ENCODE measurements around the gene TMEM50B. TPM values are rescaled to one million over a fixed set of nuclear protein-coding genes. Genes with fewer than 3 reads are reported as not detected.
"Not testable (repeated sequence)": the region's sequence is repeated elsewhere in the genome, so short reads cannot be mapped to it uniquely, and the experiment has no call there.

The TMEM50B gene
- total RNA-seq, 1 donor from 2014 or later = 24.9 TPM

- Histone ChIP-seq H3K4me3 (no peak overlapping the region), H3K36me3 (peaks cover 40 to 45% of the 10 kb centered on the region in 2 donors), H3K4me1 (peaks cover 3 to 8% of the 10 kb centered on the region in 2 donors), H3K27me3 (no peaks in the 10 kb centered on the region), H3K9me3 (no peaks in the 10 kb centered on the region), H3K27ac (peak overlapping the region in 1 of 2 donors; percentile 58)
- intact Hi-C loops (cut with DNase I) = no loop called here
- TF ChIP-seq, protein P1, sequence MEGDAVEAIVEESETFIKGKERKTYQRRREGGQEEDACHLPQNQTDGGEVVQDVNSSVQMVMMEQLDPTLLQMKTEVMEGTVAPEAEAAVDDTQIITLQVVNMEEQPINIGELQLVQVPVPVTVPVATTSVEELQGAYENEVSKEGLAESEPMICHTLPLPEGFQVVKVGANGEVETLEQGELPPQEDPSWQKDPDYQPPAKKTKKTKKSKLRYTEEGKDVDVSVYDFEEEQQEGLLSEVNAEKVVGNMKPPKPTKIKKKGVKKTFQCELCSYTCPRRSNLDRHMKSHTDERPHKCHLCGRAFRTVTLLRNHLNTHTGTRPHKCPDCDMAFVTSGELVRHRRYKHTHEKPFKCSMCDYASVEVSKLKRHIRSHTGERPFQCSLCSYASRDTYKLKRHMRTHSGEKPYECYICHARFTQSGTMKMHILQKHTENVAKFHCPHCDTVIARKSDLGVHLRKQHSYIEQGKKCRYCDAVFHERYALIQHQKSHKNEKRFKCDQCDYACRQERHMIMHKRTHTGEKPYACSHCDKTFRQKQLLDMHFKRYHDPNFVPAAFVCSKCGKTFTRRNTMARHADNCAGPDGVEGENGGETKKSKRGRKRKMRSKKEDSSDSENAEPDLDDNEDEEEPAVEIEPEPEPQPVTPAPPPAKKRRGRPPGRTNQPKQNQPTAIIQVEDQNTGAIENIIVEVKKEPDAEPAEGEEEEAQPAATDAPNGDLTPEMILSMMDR (IDR thresholded peaks at IDR 0.05) = no peak
- DNase-seq (ENCODE audit: low spot score in 2 of 2) = no peak
Observed at GRCh38 chr21:33418691-33419090, 61.1 kb downstream of the TMEM50B start.

DNA sequence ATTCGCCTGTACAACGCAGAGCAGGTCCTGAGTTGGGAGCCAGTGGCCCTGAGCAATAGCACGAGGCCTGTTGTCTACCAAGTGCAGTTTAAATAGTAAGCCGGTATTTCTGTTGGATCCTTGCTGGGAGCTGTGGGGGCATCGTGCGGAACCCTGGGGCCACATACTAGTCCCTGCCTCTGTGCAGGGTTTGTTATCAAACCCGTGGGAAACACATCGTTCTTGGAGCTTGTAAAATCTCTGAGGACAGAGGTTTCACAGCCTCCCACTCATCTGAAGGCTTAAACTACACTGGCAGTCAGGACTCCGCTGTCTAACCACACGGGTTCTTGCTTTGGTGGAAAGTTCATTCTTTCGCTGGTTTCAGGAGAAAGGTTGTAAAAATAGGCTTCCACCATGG lies 64.8 kb downstream of the TMEM50B start:
- Histone ChIP-seq H3K27me3 (no peaks in the 10 kb centered on the region), H3K9me3 (no peaks in the 10 kb centered on the region), H3K4me3 (no peak overlapping the region), H3K27ac (no peak overlapping the region), H3K4me1 (peaks cover 3 to 7% of the 10 kb centered on the region in 2 donors), H3K36me3 (peaks cover 11 to 34% of the 10 kb centered on the region in 2 donors)
- TF ChIP-seq, protein P1 (IDR thresholded peaks at IDR 0.05) = no peak
- intact Hi-C loops (cut with DNase I) = no loop called here
- no peak for DNase-seq (ENCODE audit: low spot score in 2 of 2)

DNA sequence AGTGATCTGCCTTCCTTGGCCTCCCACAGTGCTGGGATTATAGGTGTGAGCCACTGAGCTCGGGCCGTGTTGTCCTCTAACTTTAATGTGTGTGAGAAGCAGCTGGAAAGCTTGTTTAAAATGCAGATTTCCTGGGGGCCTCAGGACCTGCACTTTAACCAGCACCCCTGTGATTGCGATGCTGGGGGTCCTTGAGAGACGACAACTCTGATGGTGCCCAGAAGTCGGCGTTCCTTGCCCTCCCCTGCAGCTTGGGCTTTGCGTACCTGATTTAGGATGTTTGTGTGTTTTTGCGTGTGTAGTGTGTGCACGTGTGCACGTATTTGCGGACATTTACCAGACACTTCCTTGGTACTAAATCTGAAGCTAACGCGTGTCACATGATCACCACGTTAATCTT lies 65.7 kb downstream of the TMEM50B start:
- H3K36me3 ChIP-seq = peaks cover 11 to 34% of the 10 kb centered on the region in 2 donors

GRCh38 chr21:33412832-33413519 lies 66.8 kb downstream of the TMEM50B start:
- Histone ChIP-seq H3K36me3 (peaks cover 11 to 34% of the 10 kb centered on the region in 2 donors), H3K27ac (peak overlapping the region in 1 of 2 donors; percentile 2), H3K4me1 (peaks cover 0 to 2% of the 10 kb centered on the region in 2 donors), H3K27me3 (no peaks in the 10 kb centered on the region), H3K4me3 (no peak overlapping the region), H3K9me3 (no peaks in the 10 kb centered on the region)
- TF ChIP-seq, protein P1 (IDR thresholded peaks at IDR 0.05) = no peak
- DNase-seq (ENCODE audit: low spot score in 2 of 2) = no peak
- intact Hi-C loops (cut with DNase I) = no loop called here

More for the DNA sequence above, 65.7 kb downstream of the TMEM50B start:
- Histone ChIP-seq H3K9me3 (no peaks in the 10 kb centered on the region), H3K4me3 (no peak overlapping the region), H3K4me1 (peaks cover 0 to 3% of the 10 kb centered on the region in 2 donors), H3K27me3 (no peaks in the 10 kb centered on the region), H3K27ac (no peak overlapping the region)
- no peak for DNase-seq (ENCODE audit: low spot score in 2 of 2)
- TF ChIP-seq, protein P1 (IDR thresholded peaks at IDR 0.05) = no peak
- intact Hi-C loops (cut with DNase I) = no loop called here

GRCh38 chr21:33412439-33412831 lies 67.3 kb downstream of the TMEM50B start:
- intact Hi-C loops (cut with DNase I); H3K27ac ChIP-seq; DNase-seq (ENCODE audit: low spot score in 2 of 2); H3K9me3 ChIP-seq; H3K27me3 ChIP-seq; H3K4me1 ChIP-seq; H3K4me3 ChIP-seq: not testable (repeated sequence)
- H3K36me3 ChIP-seq = peaks cover 11 to 34% of the 10 kb centered on the region in 2 donors

DNA sequence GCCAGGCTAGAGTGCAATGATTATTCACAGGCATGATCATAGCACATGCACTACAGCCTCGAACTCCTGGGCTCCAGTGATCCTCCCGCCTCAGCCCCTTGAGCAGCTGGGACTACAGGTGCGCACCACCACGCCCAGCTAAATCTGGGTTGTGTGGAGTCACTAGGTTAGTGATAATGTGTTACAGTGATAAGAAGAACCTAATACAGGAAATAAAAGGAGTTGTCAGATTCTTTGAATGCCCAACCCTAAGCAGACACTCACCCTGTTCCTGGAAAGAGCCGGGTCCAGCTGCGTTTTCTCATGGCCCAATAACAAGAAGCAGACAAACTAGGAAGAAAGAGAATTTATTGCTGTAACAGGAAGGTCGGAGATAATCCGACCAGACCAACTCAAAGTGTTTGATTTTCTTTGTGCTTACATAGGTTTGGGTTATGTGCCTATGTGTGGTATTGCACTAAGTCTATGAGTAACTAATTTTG lies 67.8 kb downstream of the TMEM50B start:
- intact Hi-C loops (cut with DNase I) = no loop called here
- DNase-seq (ENCODE audit: low spot score in 2 of 2) = no peak
- Histone ChIP-seq H3K27ac (no peak overlapping the region), H3K27me3 (no peaks in the 10 kb centered on the region), H3K4me3 (no peak overlapping the region), H3K9me3 (no peaks in the 10 kb centered on the region), H3K36me3 (peaks cover 11 to 29% of the 10 kb centered on the region in 2 donors), H3K4me1 (peaks cover 0 to 2% of the 10 kb centered on the region in 2 donors)
- TF ChIP-seq, protein P1 (IDR thresholded peaks at IDR 0.05) = no peak
